GM18951 (cell line): ENCODE results near the gene CD58.

Experiments
- POLR2A ChIP-seq: IDR thresholded peaks from 4 replicates; pipeline ENCODE4 v1.6.1; 2011; ENCODE audit warnings: mild to moderate bottlenecking; ENCODE audit not compliant: insufficient read length, insufficient read depth; ENCODE audit errors: extremely low read depth
- in situ Hi-C: fragments of 300-500 bp; cut with MboI; formaldehyde crosslinking; loops from one replicate; pipeline ENCODE4 v1.12.0; 2022; ENCODE audit warnings: low sequenced_read_pairs, mixed read lengths, inconsistent platforms; ENCODE audit not compliant: unreplicated experiment

Gene CD58

GRCh38 chr1:116508984-116509980 is 61.5 kb downstream of the CD58 start:
- TF ChIP-seq POLR2A, result peak; percentile 42
- in situ Hi-C loops, result no loop called here

- TF ChIP-seq POLR2A, result no peak
- in situ Hi-C loops, result no loop called here
These were observed 62.5 kb downstream of the CD58 start for GRCh38 chr1:116508085-116508983.

- in situ Hi-C loops, result no loop called here
- TF ChIP-seq POLR2A, result no peak
These were observed 63.2 kb downstream of the CD58 start for GRCh38 chr1:116507631-116508030.

- no peak for TF ChIP-seq POLR2A
- in situ Hi-C loops, result no loop called here
These were observed 64.5 kb downstream of the CD58 start for GRCh38 chr1:116506132-116507004.

- in situ Hi-C loops, result no loop called here
- TF ChIP-seq POLR2A, result peak; percentile 28
These were observed 66.3 kb downstream of the CD58 start for GRCh38 chr1:116504308-116505156.

GRCh38 chr1:116503546-116504307 is 67.1 kb downstream of the CD58 start:
- TF ChIP-seq POLR2A, result no peak
- in situ Hi-C loops, result no loop called here

- in situ Hi-C loops, result no loop called here
- no peak for TF ChIP-seq POLR2A
These were observed 68.0 kb downstream of the CD58 start for GRCh38 chr1:116502671-116503314.

- in situ Hi-C loops, result no loop called here
- TF ChIP-seq POLR2A, result no peak
These were observed 69.0 kb downstream of the CD58 start for GRCh38 chr1:116501870-116502244.

- in situ Hi-C loops, result no loop called here
- TF ChIP-seq POLR2A, result no peak
These were observed 69.5 kb downstream of the CD58 start for GRCh38 chr1:116501125-116501869.

- in situ Hi-C loops, result no loop called here
- no peak for TF ChIP-seq POLR2A
These were observed 71.8 kb downstream of the CD58 start for GRCh38 chr1:116498789-116499628.
